Neuron (in vitro differentiated cells): Measurements from ENCODE around the gene LRRC2.

Source experiments
- H2AFZ ChIP-seq: one replicate; pipeline ENCODE4 v1.6.1; 2013; ENCODE audit warnings: low read depth, mild to moderate bottlenecking, inconsistent platforms, low read length, moderate library complexity
- H3K27me3 ChIP-seq: one replicate; pipeline ENCODE4 v1.6.1; 2013; ENCODE audit warnings: low read length; ENCODE audit not compliant: insufficient read depth
- H3K36me3 ChIP-seq: one replicate; pipeline ENCODE4 v1.6.1; 2013; ENCODE audit warnings: low read length; ENCODE audit not compliant: insufficient read depth
- H3K4me1 ChIP-seq: one replicate; pipeline ENCODE4 v1.6.1; 2013; ENCODE audit warnings: low read length; ENCODE audit not compliant: insufficient read depth
- H3K4me3 ChIP-seq: 2 replicates; pipeline ENCODE4 v1.5.1; 2013; ENCODE audit warnings: mild to moderate bottlenecking, low read length, moderate library complexity
- H3K9me3 ChIP-seq: one replicate; pipeline ENCODE4 v1.6.1; 2013; ENCODE audit warnings: low read length

LRRC2 gene

GRCh38 chr3:46490338-46491084, 75.6 kb downstream of the LRRC2 start:
- Histone ChIP-seq H3K4me1 (no peaks in the 10 kb centered on the region), H3K36me3 (no peaks in the 10 kb centered on the region), H3K4me3 (no peak overlapping the region), H3K9me3 (no peaks in the 10 kb centered on the region), H2AFZ (no peak overlapping the region), H3K27me3 (no peaks in the 10 kb centered on the region)

- Histone ChIP-seq H3K9me3 (no peaks in the 10 kb centered on the region), H3K4me1 (no peaks in the 10 kb centered on the region), H2AFZ (no peak overlapping the region), H3K27me3 (no peaks in the 10 kb centered on the region), H3K36me3 (no peaks in the 10 kb centered on the region), H3K4me3 (no peak overlapping the region)
Observed at GRCh38 chr3:46489875-46490274, 76.2 kb downstream of the LRRC2 start.

- no peaks in the 10 kb centered on the region for H3K36me3 ChIP-seq
- no peak overlapping the region for H2AFZ ChIP-seq
- H3K9me3 ChIP-seq: no peaks in the 10 kb centered on the region
Observed at GRCh38 chr3:46489381-46489780, 76.7 kb downstream of the LRRC2 start.

GRCh38 chr3:46488735-46489361, 77.3 kb downstream of the LRRC2 start:
- no peaks in the 10 kb centered on the region for H3K36me3 ChIP-seq
- H3K4me1 ChIP-seq: no peaks in the 10 kb centered on the region
- no peaks in the 10 kb centered on the region for H3K27me3 ChIP-seq
- no peak overlapping the region for H2AFZ ChIP-seq
- H3K9me3 ChIP-seq: no peaks in the 10 kb centered on the region
- H3K4me3 ChIP-seq: no peak overlapping the region

More at GRCh38 chr3:46489381-46489780, 76.7 kb downstream of the LRRC2 start:
- Histone ChIP-seq H3K4me1 (no peaks in the 10 kb centered on the region), H3K27me3 (no peaks in the 10 kb centered on the region), H3K4me3 (no peak overlapping the region)

- no peaks in the 10 kb centered on the region for H3K36me3 ChIP-seq
- no peaks in the 10 kb centered on the region for H3K9me3 ChIP-seq
- H3K4me3 ChIP-seq: no peak overlapping the region
- no peaks in the 10 kb centered on the region for H3K4me1 ChIP-seq
- H2AFZ ChIP-seq: no peak overlapping the region
- no peaks in the 10 kb centered on the region for H3K27me3 ChIP-seq
Observed at GRCh38 chr3:46485779-46486175, 80.3 kb downstream of the LRRC2 start.

GRCh38 chr3:46484911-46485778, 81.0 kb downstream of the LRRC2 start:
- Histone ChIP-seq H3K9me3 (no peaks in the 10 kb centered on the region), H3K4me3 (no peak overlapping the region), H3K4me1 (no peaks in the 10 kb centered on the region), H3K36me3 (no peaks in the 10 kb centered on the region), H3K27me3 (no peaks in the 10 kb centered on the region), H2AFZ (no peak overlapping the region)

- Histone ChIP-seq H3K4me3 (no peak overlapping the region), H2AFZ (no peak overlapping the region), H3K9me3 (no peaks in the 10 kb centered on the region), H3K4me1 (no peaks in the 10 kb centered on the region), H3K36me3 (no peaks in the 10 kb centered on the region), H3K27me3 (no peaks in the 10 kb centered on the region)
Observed at GRCh38 chr3:46484388-46484787, 81.7 kb downstream of the LRRC2 start.

GRCh38 chr3:46483825-46484224, 82.3 kb downstream of the LRRC2 start:
- H3K4me1 ChIP-seq: no peaks in the 10 kb centered on the region
- no peak overlapping the region for H3K4me3 ChIP-seq
- H3K36me3 ChIP-seq: no peaks in the 10 kb centered on the region
- H3K9me3 ChIP-seq: no peaks in the 10 kb centered on the region
- no peaks in the 10 kb centered on the region for H3K27me3 ChIP-seq
- no peak overlapping the region for H2AFZ ChIP-seq

- Histone ChIP-seq H3K9me3 (no peaks in the 10 kb centered on the region), H3K36me3 (no peaks in the 10 kb centered on the region), H3K4me3 (no peak overlapping the region), H3K27me3 (no peaks in the 10 kb centered on the region), H3K4me1 (no peaks in the 10 kb centered on the region), H2AFZ (no peak overlapping the region)
Observed at GRCh38 chr3:46482632-46483350, 83.3 kb downstream of the LRRC2 start.

- no peaks in the 10 kb centered on the region for H3K4me1 ChIP-seq
- no peaks in the 10 kb centered on the region for H3K36me3 ChIP-seq
- H3K9me3 ChIP-seq: no peaks in the 10 kb centered on the region
- H3K27me3 ChIP-seq: no peaks in the 10 kb centered on the region
- H2AFZ ChIP-seq: no peak overlapping the region
- no peak overlapping the region for H3K4me3 ChIP-seq
Observed at GRCh38 chr3:46481636-46482035, 84.5 kb downstream of the LRRC2 start.

GRCh38 chr3:46480491-46481195, 85.5 kb downstream of the LRRC2 start:
- no peak overlapping the region for H3K4me3 ChIP-seq
- H2AFZ ChIP-seq: no peak overlapping the region
- no peaks in the 10 kb centered on the region for H3K4me1 ChIP-seq
- no peaks in the 10 kb centered on the region for H3K36me3 ChIP-seq
- no peaks in the 10 kb centered on the region for H3K9me3 ChIP-seq
- no peaks in the 10 kb centered on the region for H3K27me3 ChIP-seq

- H3K9me3 ChIP-seq: no peaks in the 10 kb centered on the region
- H2AFZ ChIP-seq: no peak overlapping the region
- no peaks in the 10 kb centered on the region for H3K27me3 ChIP-seq
- H3K4me3 ChIP-seq: no peak overlapping the region
- no peaks in the 10 kb centered on the region for H3K4me1 ChIP-seq
- H3K36me3 ChIP-seq: no peaks in the 10 kb centered on the region
Observed at GRCh38 chr3:46479696-46480095, 86.4 kb downstream of the LRRC2 start.
